ENCODE measurements around the gene FLT4.

DNA sequence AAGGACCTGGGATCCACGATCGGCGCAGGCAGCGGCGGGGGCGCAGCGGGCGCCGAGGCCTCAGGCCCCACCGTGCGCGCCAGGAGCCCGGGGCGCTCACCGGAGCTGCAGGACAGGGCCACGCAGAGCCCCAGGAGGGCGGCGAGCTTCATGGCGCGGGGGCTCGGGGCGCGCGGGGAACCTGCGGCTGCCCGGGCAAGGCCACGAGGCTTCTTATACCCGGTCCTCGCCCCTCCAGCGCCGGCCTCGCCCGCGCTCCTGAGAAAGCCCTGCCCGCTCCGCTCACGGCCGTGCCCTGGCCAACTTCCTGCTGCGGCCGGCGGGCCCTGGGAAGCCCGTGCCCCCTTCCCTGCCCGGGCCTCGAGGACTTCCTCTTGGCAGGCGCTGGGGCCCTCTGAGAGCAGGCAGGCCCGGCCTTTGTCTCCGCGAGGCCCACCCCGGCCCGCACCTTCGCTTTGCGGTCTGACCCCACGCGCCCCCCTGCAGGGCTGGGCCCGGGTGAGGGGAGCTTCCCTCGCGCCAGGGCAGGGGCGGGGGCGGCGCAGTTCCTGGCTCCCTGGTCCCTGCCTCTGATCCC lies 58.0 kb downstream of the FLT4 start, which contains the start of gene SCGB3A1:
- no peak for TF ChIP-seq GATA2 (IDR thresholded peaks at IDR 0.05; ENCODE audit: low read depth, low read length)
- TF ChIP-seq GATA3 (IDR thresholded peaks at IDR 0.05; ENCODE audit: low read depth, low read length) = no peak
